ENCODE data around the gene HIVEP3. TPM values are rescaled to one million over a fixed set of nuclear protein-coding genes. Genes with fewer than 3 reads are reported as not detected.

Gene HIVEP3
- total RNA-seq, 2 experiments from 2014 or later = 18.6 to 20.4 TPM

- no peak for ATAC-seq
- Mint-ChIP-seq H3K36me3 (ENCODE audit: low read depth) (peaks cover 54% of the 10 kb centered on the region), H3K27ac (no peak overlapping the region), H3K27me3 (no peaks in the 10 kb centered on the region), H3K4me3 (no peak overlapping the region), H3K9me3 (no peaks in the 10 kb centered on the region), H3K4me1 (ENCODE audit: low read depth) (peaks cover 87% of the 10 kb centered on the region)
- ChIA-PET POLR2A (interaction anchor here (2.1 kb wide), 1 partner anchor 14 kb away, joined by 7 read pairs; no protein-coding TSS in a partner anchor), CTCF (interaction anchor here (1.0 to 1.7 kb wide), 7 partner anchors 8 to 520 kb away, joined by 3 to 5 read pairs (median 4); no protein-coding TSS in a partner anchor)
- TF ChIP-seq CTCF (IDR thresholded peaks at IDR 0.05) = no peak
- intact Hi-C loops (cut with micrococcal nuclease) = no loop called here
- no peak for DNase-seq
Observed at GRCh38 chr1:41653574-41653973, 265.1 kb downstream of the HIVEP3 start.

DNA sequence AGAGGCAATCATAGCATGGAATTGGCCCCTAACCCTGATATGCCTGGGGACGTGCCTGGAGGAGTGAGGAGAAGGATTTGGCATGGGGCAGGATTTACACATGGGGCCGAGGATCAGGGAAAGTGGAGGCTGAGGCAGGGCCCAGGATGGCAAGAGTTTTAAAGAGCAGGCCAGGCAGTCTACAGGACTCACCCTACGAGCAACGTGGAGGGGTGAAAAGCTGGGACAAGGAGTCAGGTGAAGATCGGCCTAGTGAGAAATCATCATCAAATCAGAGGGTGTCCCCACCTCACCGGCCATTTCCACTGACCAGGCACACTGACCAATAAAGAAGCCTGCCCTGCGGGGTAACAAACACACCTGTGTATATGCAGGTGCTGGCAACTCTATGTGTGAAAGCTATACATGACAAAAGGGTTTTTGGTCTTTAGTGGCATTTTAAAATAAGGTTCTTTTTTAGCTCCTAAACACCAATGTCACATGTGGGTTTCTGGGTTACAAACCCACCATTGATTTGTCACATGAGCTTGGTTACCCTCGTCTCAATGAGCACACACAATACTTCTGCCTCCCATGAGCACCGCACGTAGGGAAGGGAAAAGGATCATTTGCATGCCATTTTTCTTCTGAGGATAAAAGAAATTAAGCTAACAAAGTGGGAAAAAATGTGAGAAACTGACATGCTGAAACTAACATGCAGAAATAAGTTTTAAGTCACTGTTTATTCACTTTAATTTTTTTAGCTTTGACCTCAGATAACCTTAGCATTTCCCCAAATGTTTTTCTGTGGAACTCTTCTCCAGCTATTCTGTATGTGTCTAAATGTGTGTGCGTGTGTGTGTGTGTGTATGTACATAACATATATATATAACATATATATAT lies 266.1 kb downstream of the HIVEP3 start:
- POLR2A ChIA-PET = interaction anchor here (0.6 to 2.1 kb wide), 4 partner anchors 10 to 345 kb away, joined by 3 to 7 read pairs (median 4); no protein-coding TSS in a partner anchor
- H3K27ac Mint-ChIP-seq = peak overlapping the region; percentile 74
- H3K4me1 Mint-ChIP-seq (ENCODE audit: low read depth) = peaks cover 82% of the 10 kb centered on the region
- no peak for DNase-seq
- no peak overlapping the region for H3K4me3 Mint-ChIP-seq
- intact Hi-C loops (cut with micrococcal nuclease) = no loop called here
- H3K36me3 Mint-ChIP-seq (ENCODE audit: low read depth) = peaks cover 48% of the 10 kb centered on the region
- no peak for ATAC-seq
- no peaks in the 10 kb centered on the region for H3K27me3 Mint-ChIP-seq
- no peaks in the 10 kb centered on the region for H3K9me3 Mint-ChIP-seq
- CTCF ChIA-PET = interaction anchor here (0.6 to 1.7 kb wide), 8 partner anchors 8 to 521 kb away, joined by 3 to 5 read pairs (median 4); no protein-coding TSS in a partner anchor
- TF ChIP-seq CTCF (IDR thresholded peaks at IDR 0.05) = no peak

GRCh38 chr1:41650028-41650880 lies 268.5 kb downstream of the HIVEP3 start:
- H3K27me3 Mint-ChIP-seq = no peaks in the 10 kb centered on the region
- intact Hi-C loops (cut with micrococcal nuclease) = no loop called here
- no peak overlapping the region for H3K4me3 Mint-ChIP-seq
- POLR2A ChIA-PET = interaction anchor here (0.7 to 3.0 kb wide), 3 partner anchors 10 to 13 kb away, joined by 3 to 11 read pairs (median 4); no protein-coding TSS in a partner anchor
- peak; percentile 73 for DNase-seq
- TF ChIP-seq CTCF (IDR thresholded peaks at IDR 0.05) = no peak
- H3K27ac Mint-ChIP-seq = peak overlapping the region; percentile 92
- CTCF ChIA-PET = interaction anchor here (1.4 to 3.2 kb wide), 2 partner anchors 9 to 76 kb away, joined by 3 to 9 read pairs; no protein-coding TSS in a partner anchor
- ATAC-seq = peak; percentile 79
- no peaks in the 10 kb centered on the region for H3K9me3 Mint-ChIP-seq
- H3K4me1 Mint-ChIP-seq (ENCODE audit: low read depth) = peaks cover 70% of the 10 kb centered on the region
- peaks cover 32% of the 10 kb centered on the region for H3K36me3 Mint-ChIP-seq (ENCODE audit: low read depth)

GRCh38 chr1:41649396-41650027 lies 269.2 kb downstream of the HIVEP3 start:
- DNase-seq = no peak
- intact Hi-C loops (cut with micrococcal nuclease) = no loop called here
- TF ChIP-seq CTCF (IDR thresholded peaks at IDR 0.05) = no peak
- Mint-ChIP-seq H3K27ac (peak overlapping the region; percentile 92), H3K4me1 (ENCODE audit: low read depth) (peaks cover 62% of the 10 kb centered on the region), H3K27me3 (no peaks in the 10 kb centered on the region), H3K4me3 (no peak overlapping the region), H3K9me3 (no peaks in the 10 kb centered on the region), H3K36me3 (ENCODE audit: low read depth) (peaks cover 26% of the 10 kb centered on the region)
- no peak for ATAC-seq
- POLR2A ChIA-PET = interaction anchor here (0.7 to 3.0 kb wide), 3 partner anchors 10 to 14 kb away, joined by 3 to 11 read pairs (median 4); no protein-coding TSS in a partner anchor
- CTCF ChIA-PET = interaction anchor here (1.4 to 3.2 kb wide), 2 partner anchors 10 to 75 kb away, joined by 3 to 9 read pairs; no protein-coding TSS in a partner anchor
